Panc1 (cell line): ENCODE results near the gene PNMA6E. TPM values are rescaled to one million over a fixed set of nuclear protein-coding genes. Genes with fewer than 3 reads are reported as not detected.
A peak's percentile ranks its signal among the peaks of the same experiment; 100 is the strongest.

ENCODE experiments used
- ATAC-seq: fragments of 200-7000 bp; cut with Tn5 transposase; 2 replicates; pipeline ENCODE4 v1.9.1; 2020; ENCODE audit warnings: mild to moderate bottlenecking, moderate library complexity
- BruUV-seq: library from RNA; stranded (reverse); fragments of 400-500 nt; replicated peaks from 2 replicates; lab custom pipeline; 2021; lab: Mats Ljungman, UMichigan
- CTCF ChIA-PET: fragments of 300-600 bp; sonication (Branson Sonifier 250); formaldehyde crosslinking; loops from one replicate; lab custom pipeline; 2022; ENCODE audit warnings: antibody characterized with exemption; lab: Charles Lee
- POLR2A ChIA-PET: fragments of 300-600 bp; sonication (Branson Sonifier 250); formaldehyde crosslinking; loops from one replicate; lab custom pipeline; 2022; ENCODE audit warnings: antibody characterized with exemption; lab: Charles Lee
- DNase-seq: peaks from one replicate; pipeline ENCODE4 v3.0.0-alpha.2; 2010; ENCODE audit warnings: low read depth, low spot score
- H3K27ac ChIP-seq: 2 replicates; pipeline ENCODE4 v1.5.1; 2011; ENCODE audit warnings: mild to moderate bottlenecking, low read length, inconsistent platforms
- H3K27me3 ChIP-seq: fragments of 200-500 bp; sonication (Bioruptor generic); 2 replicates; pipeline ENCODE4 v1.6.0; 2014; ENCODE audit warnings: low read length, inconsistent platforms; ENCODE audit not compliant: control insufficient read depth, insufficient read depth
- H3K36me3 ChIP-seq: fragments of 200-500 bp; sonication (Bioruptor generic); 2 replicates; pipeline ENCODE4 v1.5.1; 2014; ENCODE audit warnings: inconsistent platforms, mild to moderate bottlenecking, low read length, moderate library complexity; ENCODE audit not compliant: control insufficient read depth, insufficient read depth
- H3K4me1 ChIP-seq: 2 replicates; pipeline ENCODE4 v1.5.1; 2011; ENCODE audit warnings: inconsistent platforms, mild to moderate bottlenecking, low read length, moderate library complexity; ENCODE audit not compliant: control insufficient read depth, insufficient read depth
- H3K4me3 ChIP-seq, 2 experiments: 2 replicates each; pipeline ENCODE4 v1.5.1; 2011 to 2012; ENCODE audit warnings: low read depth in 2 of 2, low read length in 2 of 2, mild to moderate bottlenecking in 2 of 2, inconsistent platforms in 1 of 2, moderate library complexity in 1 of 2
- H3K9me3 ChIP-seq: fragments of 200-500 bp; sonication (Bioruptor generic); 2 replicates; pipeline ENCODE4 v1.5.1; 2014; ENCODE audit warnings: low read depth, mild to moderate bottlenecking, inconsistent platforms, low read length, moderate library complexity; ENCODE audit not compliant: control insufficient read depth, insufficient read depth
- POLR2AphosphoS5 ChIP-seq: IDR thresholded peaks from 2 replicates; pipeline ENCODE4 v1.6.1; 2012; ENCODE audit warnings: mild to moderate bottlenecking, low read depth, low read length, moderate library complexity
- SIN3A ChIP-seq: IDR thresholded peaks from 2 replicates; pipeline ENCODE4 v1.6.1; 2012; ENCODE audit warnings: low read depth, mild to moderate bottlenecking, low read length, moderate library complexity, borderline replicate concordance; ENCODE audit not compliant: insufficient read depth
- TCF7L2 ChIP-seq: IDR thresholded peaks from 2 replicates; pipeline ENCODE4 v1.6.1; 2011; ENCODE audit warnings: mild to moderate bottlenecking, low read depth, low read length, inconsistent platforms
- in situ Hi-C: cut with HindIII; loops from 2 replicates; pipeline ENCODE4 v1.10.0; 2016; ENCODE audit warnings: low sequenced_read_pairs, low pct_unique_long_range_greater_than_20kb
- intact Hi-C: fragments of 100-400 bp; cut with micrococcal nuclease; formaldehyde crosslinking; loops from one replicate; pipeline ENCODE4 v1.10.0; 2022; ENCODE audit not compliant: unreplicated experiment
- total RNA-seq: library from RNA; stranded (reverse); gene quantifications from one replicate; pipeline ENCODE4 v1.2.1, GENCODE V29; 2021; ENCODE audit not compliant: unreplicated experiment
- TF ChIP-seq, protein P1 (sequence below), 2 experiments: IDR thresholded peaks; 2 replicates each; pipeline ENCODE4 v1.6.1; 2011 to 2012; ENCODE audit warnings: low read depth in 2 of 2, control low read depth in 1 of 2, low read length in 1 of 2, mild to moderate bottlenecking in 1 of 2, moderate library complexity in 1 of 2; ENCODE audit not compliant: insufficient read depth in 1 of 2
- TF ChIP-seq, protein P2 (sequence below): fragments of 450-650 bp; IDR thresholded peaks from 2 replicates; pipeline ENCODE4 v1.5.1; 2017; ENCODE audit warnings: mild to moderate bottlenecking

PNMA6E gene
- total RNA-seq, 1 experiment from 2014 or later = not detected

DNA sequence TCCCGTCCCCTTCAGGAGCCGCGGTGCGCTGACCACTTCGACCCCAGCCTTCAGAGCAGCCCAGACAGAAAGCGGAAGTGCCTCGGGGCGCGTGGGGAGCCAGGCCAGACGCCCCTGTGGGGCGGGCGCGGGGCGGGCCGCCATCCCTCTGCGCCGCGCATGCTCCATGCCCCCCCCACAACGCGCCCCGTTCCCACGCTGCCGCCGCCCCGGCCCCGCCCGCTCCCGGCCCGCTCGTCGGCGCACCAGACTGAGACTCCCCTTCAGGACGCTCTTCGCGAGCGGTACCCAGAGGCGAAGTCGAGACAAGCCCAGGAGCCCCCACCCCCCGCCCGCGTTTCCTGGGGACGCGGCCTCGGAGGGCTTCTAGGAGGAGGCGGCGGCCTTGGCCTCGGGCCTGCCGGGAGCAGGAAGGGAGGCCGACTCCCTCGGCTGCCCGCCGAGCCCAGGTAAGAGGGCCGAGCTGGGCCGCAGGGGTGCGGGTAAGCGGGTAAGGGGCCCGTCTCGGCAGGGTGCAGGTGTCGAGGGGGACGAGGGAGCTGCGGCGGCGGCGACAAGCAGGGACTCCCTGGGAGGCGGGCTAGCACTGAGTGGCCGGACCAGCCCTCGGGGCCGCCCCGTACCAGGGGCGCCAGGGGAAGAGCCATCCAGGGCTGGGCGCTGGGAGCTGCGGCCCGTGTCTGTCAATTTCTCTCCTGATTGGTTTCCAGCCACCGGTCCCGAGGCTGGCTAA lies 10.3 kb upstream of the PNMA6E start, which contains the start of gene ZFP92:
TSS of gene ZFP92 (plus strand) at position 218 of the 733 bp plus-strand sequence. CDS start 6,851 bp downstream, outside the sequence.
- in situ Hi-C loops (no loop called here), intact Hi-C loops (no loop called here)
- Histone ChIP-seq H3K36me3 (no peaks in the 10 kb centered on the region), H3K27me3 (no peaks in the 10 kb centered on the region; the same call in 1 of the 2 replicates), H3K4me3 (peak within 1 kb of the TSS; percentile 43 to 52), H3K9me3 (no peaks in the 10 kb centered on the region), H3K4me1 (no peaks in the 10 kb centered on the region), H3K27ac (no peak within 1 kb of the TSS)
- ChIA-PET CTCF (no interaction called here), POLR2A (no interaction called here)
- no TSS peak for BruUV-seq
- TF ChIP-seq, protein P1, sequence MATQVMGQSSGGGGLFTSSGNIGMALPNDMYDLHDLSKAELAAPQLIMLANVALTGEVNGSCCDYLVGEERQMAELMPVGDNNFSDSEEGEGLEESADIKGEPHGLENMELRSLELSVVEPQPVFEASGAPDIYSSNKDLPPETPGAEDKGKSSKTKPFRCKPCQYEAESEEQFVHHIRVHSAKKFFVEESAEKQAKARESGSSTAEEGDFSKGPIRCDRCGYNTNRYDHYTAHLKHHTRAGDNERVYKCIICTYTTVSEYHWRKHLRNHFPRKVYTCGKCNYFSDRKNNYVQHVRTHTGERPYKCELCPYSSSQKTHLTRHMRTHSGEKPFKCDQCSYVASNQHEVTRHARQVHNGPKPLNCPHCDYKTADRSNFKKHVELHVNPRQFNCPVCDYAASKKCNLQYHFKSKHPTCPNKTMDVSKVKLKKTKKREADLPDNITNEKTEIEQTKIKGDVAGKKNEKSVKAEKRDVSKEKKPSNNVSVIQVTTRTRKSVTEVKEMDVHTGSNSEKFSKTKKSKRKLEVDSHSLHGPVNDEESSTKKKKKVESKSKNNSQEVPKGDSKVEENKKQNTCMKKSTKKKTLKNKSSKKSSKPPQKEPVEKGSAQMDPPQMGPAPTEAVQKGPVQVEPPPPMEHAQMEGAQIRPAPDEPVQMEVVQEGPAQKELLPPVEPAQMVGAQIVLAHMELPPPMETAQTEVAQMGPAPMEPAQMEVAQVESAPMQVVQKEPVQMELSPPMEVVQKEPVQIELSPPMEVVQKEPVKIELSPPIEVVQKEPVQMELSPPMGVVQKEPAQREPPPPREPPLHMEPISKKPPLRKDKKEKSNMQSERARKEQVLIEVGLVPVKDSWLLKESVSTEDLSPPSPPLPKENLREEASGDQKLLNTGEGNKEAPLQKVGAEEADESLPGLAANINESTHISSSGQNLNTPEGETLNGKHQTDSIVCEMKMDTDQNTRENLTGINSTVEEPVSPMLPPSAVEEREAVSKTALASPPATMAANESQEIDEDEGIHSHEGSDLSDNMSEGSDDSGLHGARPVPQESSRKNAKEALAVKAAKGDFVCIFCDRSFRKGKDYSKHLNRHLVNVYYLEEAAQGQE (IDR thresholded peaks at IDR 0.05; ENCODE audit: insufficient read depth in 1 of 2, low read depth in 2 of 2, low read length in 1 of 2) = no peak
- TF ChIP-seq TCF7L2 (no peak), SIN3A (no peak), POLR2AphosphoS5 (no peak)
- TF ChIP-seq, protein P2, sequence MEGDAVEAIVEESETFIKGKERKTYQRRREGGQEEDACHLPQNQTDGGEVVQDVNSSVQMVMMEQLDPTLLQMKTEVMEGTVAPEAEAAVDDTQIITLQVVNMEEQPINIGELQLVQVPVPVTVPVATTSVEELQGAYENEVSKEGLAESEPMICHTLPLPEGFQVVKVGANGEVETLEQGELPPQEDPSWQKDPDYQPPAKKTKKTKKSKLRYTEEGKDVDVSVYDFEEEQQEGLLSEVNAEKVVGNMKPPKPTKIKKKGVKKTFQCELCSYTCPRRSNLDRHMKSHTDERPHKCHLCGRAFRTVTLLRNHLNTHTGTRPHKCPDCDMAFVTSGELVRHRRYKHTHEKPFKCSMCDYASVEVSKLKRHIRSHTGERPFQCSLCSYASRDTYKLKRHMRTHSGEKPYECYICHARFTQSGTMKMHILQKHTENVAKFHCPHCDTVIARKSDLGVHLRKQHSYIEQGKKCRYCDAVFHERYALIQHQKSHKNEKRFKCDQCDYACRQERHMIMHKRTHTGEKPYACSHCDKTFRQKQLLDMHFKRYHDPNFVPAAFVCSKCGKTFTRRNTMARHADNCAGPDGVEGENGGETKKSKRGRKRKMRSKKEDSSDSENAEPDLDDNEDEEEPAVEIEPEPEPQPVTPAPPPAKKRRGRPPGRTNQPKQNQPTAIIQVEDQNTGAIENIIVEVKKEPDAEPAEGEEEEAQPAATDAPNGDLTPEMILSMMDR = no peak
- peak; percentile 56 for ATAC-seq
- DNase-seq = no peak

DNA sequence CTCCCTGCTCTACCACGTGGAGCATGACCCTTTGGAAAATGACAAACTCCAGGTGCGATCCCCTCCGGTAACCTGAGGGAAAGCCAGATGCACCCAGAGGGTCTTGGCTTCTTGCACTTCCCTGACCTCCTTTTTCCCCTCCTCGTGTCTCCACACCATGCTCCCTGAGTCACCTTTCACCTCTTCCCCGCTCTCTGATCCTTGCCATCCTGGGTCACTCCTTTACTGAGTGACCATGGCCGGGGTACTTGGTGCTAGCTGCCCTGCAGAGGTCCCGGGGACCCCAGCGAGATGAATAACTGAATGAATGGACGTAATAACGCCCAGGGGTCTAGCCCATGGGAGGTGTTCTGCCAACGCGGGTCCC lies 9.7 kb upstream of the PNMA6E start:
- BruUV-seq = no TSS peak
- no peak overlapping the region for H3K27ac ChIP-seq
- ChIA-PET POLR2A (no interaction called here), CTCF (no interaction called here)
- in situ Hi-C loops (no loop called here), intact Hi-C loops (no loop called here)
- no peaks in the 10 kb centered on the region for H3K36me3 ChIP-seq
- H3K9me3 ChIP-seq = no peaks in the 10 kb centered on the region
- peak overlapping the region; percentile 36 to 43 for H3K4me3 ChIP-seq
- H3K4me1 ChIP-seq = no peaks in the 10 kb centered on the region
- DNase-seq = no peak
- H3K27me3 ChIP-seq = no peaks in the 10 kb centered on the region; the same call in 1 of the 2 replicates
- TF ChIP-seq TCF7L2 (no peak), POLR2AphosphoS5 (no peak), SIN3A (no peak)
- TF ChIP-seq, protein P2 = no peak
- TF ChIP-seq, protein P1 (IDR thresholded peaks at IDR 0.05; ENCODE audit: insufficient read depth in 1 of 2, low read depth in 2 of 2, low read length in 1 of 2) = no peak
- ATAC-seq = no peak
